ENCODE results near the gene RPL39L.

RPL39L gene

DNA sequence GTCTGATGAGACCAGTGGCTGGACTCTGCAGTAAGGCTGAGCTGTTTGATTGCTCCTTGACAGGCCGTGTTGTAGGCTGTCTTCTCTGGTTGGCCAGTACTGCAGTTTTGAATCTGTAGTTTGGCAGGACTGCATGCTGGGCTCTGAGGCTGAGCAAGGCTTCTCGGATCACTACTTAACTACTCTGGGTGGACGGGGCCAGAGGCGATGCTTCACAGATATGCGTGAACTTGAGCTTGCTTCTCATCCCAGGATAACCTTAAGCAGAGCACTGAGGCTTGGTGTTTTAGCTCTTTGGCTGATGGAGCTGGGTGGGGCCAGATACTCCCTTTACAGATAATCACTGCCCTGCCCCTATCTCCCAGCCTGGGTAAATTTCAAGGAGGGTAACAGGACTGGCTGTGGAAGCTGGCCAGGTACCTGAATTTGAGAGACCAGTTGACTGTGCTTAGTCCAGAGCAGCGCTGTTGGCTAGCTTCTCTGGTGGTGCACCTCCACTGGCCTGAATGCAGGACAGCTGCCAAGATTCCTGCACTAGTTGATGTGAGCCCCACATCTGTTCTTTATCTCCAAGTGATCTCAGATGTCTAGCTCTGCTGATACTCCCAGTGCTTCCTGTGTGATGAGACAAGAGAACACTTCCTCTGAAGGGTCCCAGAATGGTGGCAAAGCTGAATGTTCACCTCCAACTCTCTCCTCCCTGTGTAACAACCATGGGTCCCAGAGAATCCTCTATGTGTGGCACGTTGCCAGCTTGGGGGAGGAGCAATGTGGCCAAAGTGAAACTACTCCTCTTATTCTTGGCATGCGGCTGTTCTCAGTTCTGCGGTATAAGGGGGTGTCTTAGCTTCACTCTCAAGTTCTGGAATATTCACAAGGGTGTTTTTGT lies 37.9 kb downstream of the RPL39L start:
- peaks cover 2% of the 10 kb centered on the region; the same call in 1 of the 2 replicates for H3K4me1 ChIP-seq (ENCODE audit: control insufficient read depth, insufficient read depth, low read length)
- ChIA-PET POLR2A (interaction anchor here (0.9 to 1.2 kb wide), 2 partner anchors 38 to 318 kb away, joined by 3 to 5 read pairs; partner anchors contain the start of genes EIF4A2 and RPL39L), CTCF (interaction anchor here (0.7 to 2.6 kb wide), 6 partner anchors 11 to 251 kb away, joined by 3 to 7 read pairs (median 4); partner anchors contain the start of gene RPL39L)
- H3K9me3 ChIP-seq (ENCODE audit: control insufficient read depth, insufficient read depth, low read depth, low read length) = no peaks in the 10 kb centered on the region
- no peaks in the 10 kb centered on the region for H3K36me3 ChIP-seq (ENCODE audit: control insufficient read depth in 2 of 2, insufficient read depth in 1 of 2, low read length in 2 of 2)
- no peak overlapping the region for H3K27ac ChIP-seq (ENCODE audit: extremely low read depth, low read depth, low read length)
- TF ChIP-seq SCRT2 (tag by site-specific recombination; IDR thresholded peaks at IDR 0.05) = peak; percentile 42; the same call in 1 of the 2 replicates
- peak; percentile 37; the same call in 1 of the 2 replicates for TF ChIP-seq ZNF394 (tag by site-specific recombination; IDR thresholded peaks at IDR 0.05; ENCODE audit: borderline replicate concordance)
- TF ChIP-seq ZNF341 (tag by site-specific recombination; IDR thresholded peaks at IDR 0.05; ENCODE audit: low read depth) = peak; percentile 58
- peak; percentile 73 for TF ChIP-seq ZNF660 (tag by site-specific recombination; IDR thresholded peaks at IDR 0.05)
- TF ChIP-seq OVOL3 (tag by site-specific recombination; IDR thresholded peaks at IDR 0.05) = no peak
- no peak for TF ChIP-seq ZNF692 (tag by site-specific recombination; IDR thresholded peaks at IDR 0.05)
- TF ChIP-seq ZFP37 (tag by site-specific recombination; IDR thresholded peaks at IDR 0.05) = 0 out of 2 replicates have a peak, but pooled peaks have one; percentile 10
- 0 out of 2 replicates have a peak, but pooled peaks have one; percentile 10 for TF ChIP-seq ZNF366 (tag by site-specific recombination; conservative IDR thresholded peaks at IDR 0.05)
- TF ChIP-seq ZBTB17 (tag by site-specific recombination; IDR thresholded peaks at IDR 0.05) = peak; percentile 41; the same call in 1 of the 2 replicates
- TF ChIP-seq GLIS1 (tag by site-specific recombination; IDR thresholded peaks at IDR 0.05) = peak; percentile 14; the same call in 1 of the 2 replicates
- TF ChIP-seq ZNF585B (tag by site-specific recombination; IDR thresholded peaks at IDR 0.05) = no peak
- H3K4me3 ChIP-seq (ENCODE audit: low read depth, low read length) = no peak overlapping the region

DNA sequence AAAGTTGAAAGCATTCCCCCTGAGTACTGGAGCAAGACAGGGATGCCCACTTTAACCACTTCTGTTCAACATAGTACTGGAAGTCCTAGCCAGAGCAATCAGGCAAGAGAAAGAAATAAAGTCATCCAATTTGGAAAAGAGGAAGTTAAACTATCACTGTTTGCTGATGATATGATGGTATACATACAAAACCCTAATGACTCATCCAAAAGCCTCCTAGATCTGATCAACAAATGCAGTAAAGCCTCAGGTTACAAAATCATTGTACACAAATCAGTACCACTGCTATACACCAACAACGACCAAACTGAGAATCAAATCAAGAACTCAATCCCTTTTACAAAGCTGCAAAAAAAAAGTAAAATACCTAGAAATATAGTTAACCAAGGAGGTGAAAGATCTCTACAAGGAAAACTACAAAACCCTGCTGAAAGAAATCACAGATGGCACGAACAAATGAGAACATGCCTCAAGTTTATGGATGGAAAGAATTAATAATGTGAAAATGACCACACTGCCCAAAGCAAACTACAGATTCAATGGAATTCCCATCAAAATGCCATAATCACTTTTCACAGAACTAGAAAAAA lies 40.3 kb downstream of the RPL39L start:
- Histone ChIP-seq H3K36me3 (ENCODE audit: control insufficient read depth in 2 of 2, insufficient read depth in 1 of 2, low read length in 2 of 2) (no peaks in the 10 kb centered on the region), H3K4me3 (ENCODE audit: low read depth, low read length) (no peak overlapping the region), H3K27ac (ENCODE audit: extremely low read depth, low read depth, low read length) (no peak overlapping the region), H3K9me3 (ENCODE audit: control insufficient read depth, insufficient read depth, low read depth, low read length) (no peaks in the 10 kb centered on the region), H3K4me1 (ENCODE audit: control insufficient read depth, insufficient read depth, low read length) (peaks cover 2% of the 10 kb centered on the region; the same call in 1 of the 2 replicates)
- ChIA-PET CTCF (no interaction called here), POLR2A (no interaction called here)
- TF ChIP-seq ZNF112 (tag by site-specific recombination; IDR thresholded peaks at IDR 0.05) (no peak), ZNF311 (tag by site-specific recombination; IDR thresholded peaks at IDR 0.05; ENCODE audit: borderline replicate concordance) (no peak), ZFP41 (tag by site-specific recombination; IDR thresholded peaks at IDR 0.05; ENCODE audit: borderline replicate concordance) (no peak), ZNF600 (tag by site-specific recombination; IDR thresholded peaks at IDR 0.05) (no peak), TSHZ1 (tag by site-specific recombination; IDR thresholded peaks at IDR 0.05; ENCODE audit: borderline replicate concordance) (no peak), ZNF174 (tag by site-specific recombination; IDR thresholded peaks at IDR 0.05) (no peak), ZBTB7A (tag by site-specific recombination; IDR thresholded peaks at IDR 0.05; ENCODE audit: low read depth) (no peak), ZNF791 (tag by site-specific recombination; IDR thresholded peaks at IDR 0.05) (no peak), ZNF639 (tag by site-specific recombination; IDR thresholded peaks at IDR 0.05) (no peak), ZNF354C (tag by site-specific recombination; IDR thresholded peaks at IDR 0.05; ENCODE audit: borderline replicate concordance, low read depth) (no peak)
- TF ChIP-seq, protein P1, sequence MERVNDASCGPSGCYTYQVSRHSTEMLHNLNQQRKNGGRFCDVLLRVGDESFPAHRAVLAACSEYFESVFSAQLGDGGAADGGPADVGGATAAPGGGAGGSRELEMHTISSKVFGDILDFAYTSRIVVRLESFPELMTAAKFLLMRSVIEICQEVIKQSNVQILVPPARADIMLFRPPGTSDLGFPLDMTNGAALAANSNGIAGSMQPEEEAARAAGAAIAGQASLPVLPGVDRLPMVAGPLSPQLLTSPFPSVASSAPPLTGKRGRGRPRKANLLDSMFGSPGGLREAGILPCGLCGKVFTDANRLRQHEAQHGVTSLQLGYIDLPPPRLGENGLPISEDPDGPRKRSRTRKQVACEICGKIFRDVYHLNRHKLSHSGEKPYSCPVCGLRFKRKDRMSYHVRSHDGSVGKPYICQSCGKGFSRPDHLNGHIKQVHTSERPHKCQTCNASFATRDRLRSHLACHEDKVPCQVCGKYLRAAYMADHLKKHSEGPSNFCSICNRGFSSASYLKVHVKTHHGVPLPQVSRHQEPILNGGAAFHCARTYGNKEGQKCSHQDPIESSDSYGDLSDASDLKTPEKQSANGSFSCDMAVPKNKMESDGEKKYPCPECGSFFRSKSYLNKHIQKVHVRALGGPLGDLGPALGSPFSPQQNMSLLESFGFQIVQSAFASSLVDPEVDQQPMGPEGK (tag by site-specific recombination; IDR thresholded peaks at IDR 0.05) = no peak
- TF ChIP-seq, protein P2, sequence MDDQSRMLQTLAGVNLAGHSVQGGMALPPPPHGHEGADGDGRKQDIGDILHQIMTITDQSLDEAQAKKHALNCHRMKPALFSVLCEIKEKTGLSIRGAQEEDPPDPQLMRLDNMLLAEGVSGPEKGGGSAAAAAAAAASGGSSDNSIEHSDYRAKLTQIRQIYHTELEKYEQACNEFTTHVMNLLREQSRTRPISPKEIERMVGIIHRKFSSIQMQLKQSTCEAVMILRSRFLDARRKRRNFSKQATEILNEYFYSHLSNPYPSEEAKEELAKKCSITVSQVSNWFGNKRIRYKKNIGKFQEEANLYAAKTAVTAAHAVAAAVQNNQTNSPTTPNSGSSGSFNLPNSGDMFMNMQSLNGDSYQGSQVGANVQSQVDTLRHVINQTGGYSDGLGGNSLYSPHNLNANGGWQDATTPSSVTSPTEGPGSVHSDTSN (CRISPR knock-in tag; IDR thresholded peaks at IDR 0.05) = no peak
